MM.1S (cell line): ENCODE data around the gene NKIRAS1.

Experiments used
- EZH2 ChIP-seq: fragments of 300-600 bp; sonication (generic); optimal IDR thresholded peaks from 2 replicates; pipeline ENCODE3; 2017; ENCODE audit warnings: low read depth, mild to moderate bottlenecking, antibody characterized with exemption, low read length, mixed read lengths
- EZH2phosphoT487 ChIP-seq: fragments of 300-600 bp; sonication (generic); IDR thresholded peaks from 2 replicates; pipeline ENCODE4 v1.6.1; 2018; ENCODE audit warnings: antibody characterized with exemption, low read length
- TF ChIP-seq, protein P1 (sequence below): fragments of 300-600 bp; sonication (generic); IDR thresholded peaks from 2 replicates; pipeline ENCODE4 v1.5.1; 2016; ENCODE audit warnings: antibody characterized with exemption, low read length, mixed read lengths

DNA sequence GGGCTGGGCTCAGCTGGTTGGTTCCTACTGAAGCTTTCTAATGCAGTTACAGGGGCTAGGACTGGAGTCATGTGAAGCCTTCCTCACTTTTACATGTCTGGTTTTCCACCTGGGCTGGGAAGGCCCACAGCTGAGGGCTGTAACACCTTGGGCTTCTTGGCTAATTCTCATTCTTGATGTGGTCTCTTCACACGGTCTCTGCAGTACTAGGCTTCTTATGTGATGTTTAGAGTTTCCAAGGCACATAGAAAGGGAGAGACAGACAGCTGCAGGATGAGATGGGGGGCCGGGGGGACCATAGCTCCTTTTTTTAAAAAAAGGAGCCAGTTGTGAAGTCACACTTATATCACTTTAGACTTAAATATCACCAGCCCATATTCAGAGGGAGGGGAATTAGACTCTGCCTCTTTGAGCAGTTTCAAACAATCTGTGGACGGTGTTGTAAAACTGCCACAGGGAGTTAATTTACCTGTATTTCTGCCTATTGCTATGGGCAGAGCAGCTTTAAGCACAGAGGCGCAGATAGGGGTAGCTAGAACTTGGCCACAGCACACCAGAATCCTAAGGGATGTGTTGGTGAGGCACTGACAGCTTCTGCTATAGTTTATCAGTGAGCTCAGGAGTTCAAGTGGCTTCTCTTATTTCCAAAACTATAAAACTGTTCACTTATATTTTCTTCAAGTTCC lies 46.7 kb downstream of the NKIRAS1 start:
- TF ChIP-seq EZH2phosphoT487 (no peak), EZH2 (no peak)
- TF ChIP-seq, protein P1, sequence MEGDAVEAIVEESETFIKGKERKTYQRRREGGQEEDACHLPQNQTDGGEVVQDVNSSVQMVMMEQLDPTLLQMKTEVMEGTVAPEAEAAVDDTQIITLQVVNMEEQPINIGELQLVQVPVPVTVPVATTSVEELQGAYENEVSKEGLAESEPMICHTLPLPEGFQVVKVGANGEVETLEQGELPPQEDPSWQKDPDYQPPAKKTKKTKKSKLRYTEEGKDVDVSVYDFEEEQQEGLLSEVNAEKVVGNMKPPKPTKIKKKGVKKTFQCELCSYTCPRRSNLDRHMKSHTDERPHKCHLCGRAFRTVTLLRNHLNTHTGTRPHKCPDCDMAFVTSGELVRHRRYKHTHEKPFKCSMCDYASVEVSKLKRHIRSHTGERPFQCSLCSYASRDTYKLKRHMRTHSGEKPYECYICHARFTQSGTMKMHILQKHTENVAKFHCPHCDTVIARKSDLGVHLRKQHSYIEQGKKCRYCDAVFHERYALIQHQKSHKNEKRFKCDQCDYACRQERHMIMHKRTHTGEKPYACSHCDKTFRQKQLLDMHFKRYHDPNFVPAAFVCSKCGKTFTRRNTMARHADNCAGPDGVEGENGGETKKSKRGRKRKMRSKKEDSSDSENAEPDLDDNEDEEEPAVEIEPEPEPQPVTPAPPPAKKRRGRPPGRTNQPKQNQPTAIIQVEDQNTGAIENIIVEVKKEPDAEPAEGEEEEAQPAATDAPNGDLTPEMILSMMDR = no peak
